ENCODE data around the gene PDK3. TPM values are rescaled to one million over a fixed set of nuclear protein-coding genes. Genes with fewer than 3 reads are reported as not detected.
A peak's percentile ranks its signal among the peaks of the same experiment; 100 is the strongest.

The PDK3 gene
- total RNA-seq, 2 experiments from 2014 or later, result 37.3 to 38.2 TPM

DNA sequence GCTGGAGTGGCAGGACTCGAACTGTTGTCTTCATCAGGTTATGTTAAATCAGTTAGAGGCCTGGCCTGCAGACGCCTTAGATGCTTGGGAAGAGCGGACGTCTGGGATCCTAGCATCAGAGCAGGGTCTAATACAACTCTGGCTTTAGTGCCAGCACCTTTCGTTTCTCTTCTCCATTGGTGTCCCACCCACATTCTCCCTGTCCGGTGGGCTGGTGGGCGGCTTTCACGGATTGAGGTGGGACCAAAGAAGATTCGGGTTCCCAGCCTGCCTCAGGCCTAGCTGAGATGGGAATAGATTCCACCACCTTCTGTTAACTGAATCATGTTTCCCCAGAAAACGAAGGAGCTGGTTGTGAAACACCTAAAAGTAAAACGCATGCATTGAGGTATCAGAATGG lies 939 bp downstream of the PDK3 start:
- peaks cover 38% of the 10 kb centered on the region for H3K4me1 Mint-ChIP-seq
- peaks cover 5% of the 10 kb centered on the region for H3K36me3 Mint-ChIP-seq
- no peaks in the 10 kb centered on the region for H3K27me3 Mint-ChIP-seq
- H3K27ac Mint-ChIP-seq, result peak overlapping the region; percentile 79
- no peaks in the 10 kb centered on the region for H3K9me3 Mint-ChIP-seq
- peak overlapping the region; percentile 81 for H3K4me3 Mint-ChIP-seq
- DNase-seq, result no peak

DNA sequence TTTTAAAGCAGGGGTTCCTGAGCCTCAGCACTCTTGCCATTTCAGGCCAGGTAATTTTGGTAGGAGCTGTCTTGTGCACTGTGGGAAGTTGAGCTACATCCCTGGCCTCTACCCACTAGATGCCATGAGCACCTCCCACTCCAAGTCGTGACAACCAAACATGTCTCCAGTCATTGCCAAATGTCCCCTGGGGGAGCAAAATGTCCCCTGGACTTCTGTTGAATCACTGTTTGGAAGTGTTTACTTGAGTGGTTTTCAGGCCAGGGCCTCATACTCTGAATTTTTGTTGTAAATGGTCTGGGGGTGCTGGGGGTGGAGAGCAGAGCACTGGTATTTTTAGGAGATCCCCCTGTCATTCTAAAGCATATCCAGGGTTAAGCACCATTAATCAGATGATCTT lies 3.2 kb downstream of the PDK3 start:
- H3K27me3 Mint-ChIP-seq, result no peaks in the 10 kb centered on the region
- no peak overlapping the region for H3K27ac Mint-ChIP-seq
- H3K9me3 Mint-ChIP-seq, result no peaks in the 10 kb centered on the region
- no peak for DNase-seq
- H3K4me1 Mint-ChIP-seq, result peaks cover 47% of the 10 kb centered on the region
- H3K4me3 Mint-ChIP-seq, result peak overlapping the region; percentile 29
- H3K36me3 Mint-ChIP-seq, result peaks cover 5% of the 10 kb centered on the region

DNA sequence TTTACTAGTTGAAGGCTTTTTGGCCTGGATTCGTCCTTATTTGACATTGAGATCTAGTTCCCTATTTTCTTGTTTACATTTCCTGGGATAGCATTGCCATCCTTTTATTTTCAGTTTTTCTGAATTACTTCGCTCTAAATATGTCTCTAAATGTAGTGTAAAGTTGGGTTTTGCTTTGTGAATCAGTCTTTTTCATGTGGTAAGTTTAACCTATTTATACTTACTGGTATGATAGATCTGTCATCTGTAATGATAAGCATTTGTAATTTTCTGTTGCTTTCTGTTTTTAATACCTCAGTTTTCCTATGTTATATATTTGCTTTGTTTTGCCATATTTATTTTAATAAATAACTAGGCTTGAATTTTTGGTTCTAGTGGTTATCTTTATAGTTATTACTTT lies 6.7 kb downstream of the PDK3 start:
- Mint-ChIP-seq H3K27me3 (no peaks in the 10 kb centered on the region), H3K27ac (no peak overlapping the region), H3K36me3 (peaks cover 8% of the 10 kb centered on the region), H3K4me3 (no peak overlapping the region), H3K4me1 (peaks cover 55% of the 10 kb centered on the region), H3K9me3 (no peaks in the 10 kb centered on the region)
- DNase-seq, result no peak

DNA sequence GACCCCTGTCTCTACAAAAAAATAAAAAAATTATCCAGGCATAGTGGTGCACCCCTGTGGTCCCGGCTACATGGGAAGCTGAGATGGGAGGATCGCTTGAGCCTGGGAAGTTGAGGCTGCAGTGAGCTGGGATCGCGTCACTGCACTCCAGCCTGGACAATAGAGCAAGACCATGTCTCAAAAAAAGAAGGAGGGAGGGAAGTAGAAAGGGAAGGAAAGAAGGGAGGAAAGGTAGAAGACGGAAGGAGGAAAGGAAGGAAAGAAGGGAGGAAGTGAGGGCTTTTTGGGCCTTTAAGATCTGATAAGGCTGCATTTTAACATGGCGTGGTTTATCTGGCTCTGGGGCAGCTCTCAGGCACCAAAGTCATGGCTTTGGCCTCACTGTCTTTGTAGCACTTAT lies 10.4 kb downstream of the PDK3 start:
- peaks cover 51% of the 10 kb centered on the region for H3K4me1 Mint-ChIP-seq
- no peaks in the 10 kb centered on the region for H3K27me3 Mint-ChIP-seq
- H3K27ac Mint-ChIP-seq, result no peak overlapping the region
- DNase-seq, result no peak
- no peak overlapping the region for H3K4me3 Mint-ChIP-seq
- H3K36me3 Mint-ChIP-seq, result peaks cover 2% of the 10 kb centered on the region
- H3K9me3 Mint-ChIP-seq, result no peaks in the 10 kb centered on the region

DNA sequence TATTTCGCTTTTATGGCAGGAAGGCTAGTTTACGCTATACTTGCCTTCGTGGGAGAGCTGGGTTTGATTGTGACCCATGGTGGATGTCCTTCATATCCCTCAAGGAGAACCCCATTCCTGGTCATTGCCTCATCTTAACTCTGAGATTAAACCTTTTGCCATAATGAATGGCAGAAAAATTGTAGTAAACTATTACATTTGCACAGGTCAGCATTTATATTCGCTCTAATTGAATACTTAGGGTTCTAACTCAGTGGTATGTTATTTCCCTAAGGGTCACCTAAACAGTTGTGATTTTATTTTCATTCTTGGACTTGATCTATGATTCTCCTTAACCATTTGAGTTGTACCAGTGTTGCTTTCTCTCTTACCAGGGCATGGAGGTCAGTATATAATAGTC lies 13.4 kb downstream of the PDK3 start:
- peaks cover 1% of the 10 kb centered on the region for H3K9me3 Mint-ChIP-seq
- peak overlapping the region; percentile 95 for H3K27ac Mint-ChIP-seq
- H3K27me3 Mint-ChIP-seq, result no peaks in the 10 kb centered on the region
- peaks cover 15% of the 10 kb centered on the region for H3K36me3 Mint-ChIP-seq
- DNase-seq, result no peak
- peaks cover 57% of the 10 kb centered on the region for H3K4me1 Mint-ChIP-seq
- H3K4me3 Mint-ChIP-seq, result no peak overlapping the region

DNA sequence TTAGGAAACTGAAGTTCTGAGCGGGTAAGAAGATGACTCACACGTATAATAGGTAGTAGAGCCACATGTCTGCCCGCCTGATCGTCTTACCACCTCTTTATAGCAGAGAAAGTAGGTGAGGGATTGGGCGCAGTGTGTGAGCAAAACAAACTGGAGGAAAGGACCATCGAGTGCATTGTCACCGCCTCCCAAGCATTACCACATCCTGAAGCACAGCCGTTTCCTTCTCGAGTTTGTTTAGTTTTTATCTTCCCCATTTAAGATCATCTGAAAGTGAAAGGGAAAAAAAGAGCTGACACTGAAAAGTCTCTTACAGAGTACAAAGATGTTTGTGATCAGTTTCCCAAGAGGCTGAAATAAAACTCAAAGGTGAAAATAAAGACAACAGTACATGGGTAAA lies 14.8 kb downstream of the PDK3 start:
- no peaks in the 10 kb centered on the region for H3K27me3 Mint-ChIP-seq
- peaks cover 13% of the 10 kb centered on the region for H3K36me3 Mint-ChIP-seq
- DNase-seq, result peak; percentile 67
- H3K4me3 Mint-ChIP-seq, result peak overlapping the region; percentile 71
- H3K9me3 Mint-ChIP-seq, result peaks cover 1% of the 10 kb centered on the region
- H3K4me1 Mint-ChIP-seq, result peaks cover 51% of the 10 kb centered on the region
- peak overlapping the region; percentile 95 for H3K27ac Mint-ChIP-seq

DNA sequence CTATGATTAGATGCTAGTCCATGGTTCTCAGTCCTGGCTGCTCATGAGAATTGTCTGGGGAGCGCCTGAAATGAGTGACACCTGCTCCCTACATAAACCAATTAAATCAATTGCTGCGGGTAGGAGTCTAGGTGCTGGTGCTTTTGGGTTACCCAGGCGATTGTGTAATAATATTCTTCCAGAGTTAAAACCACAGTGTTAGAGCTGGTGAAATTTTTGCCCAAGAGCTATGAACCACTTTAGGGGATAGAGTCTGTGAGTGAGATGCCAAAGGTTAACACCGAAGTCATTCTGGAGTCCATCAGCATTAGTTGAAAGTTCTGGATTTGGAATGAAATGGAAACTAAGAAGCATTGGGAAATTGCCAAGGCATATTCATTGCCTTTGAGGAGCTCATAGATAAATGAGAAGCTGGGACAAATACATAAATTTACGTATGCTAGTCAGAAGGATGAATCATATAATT lies 15.3 kb downstream of the PDK3 start:
- H3K27ac Mint-ChIP-seq, result peak overlapping the region; percentile 95
- H3K9me3 Mint-ChIP-seq, result peaks cover 1% of the 10 kb centered on the region
- peak overlapping the region; percentile 71 for H3K4me3 Mint-ChIP-seq
- no peak for DNase-seq
- no peaks in the 10 kb centered on the region for H3K27me3 Mint-ChIP-seq
- peaks cover 48% of the 10 kb centered on the region for H3K4me1 Mint-ChIP-seq
- H3K36me3 Mint-ChIP-seq, result peaks cover 13% of the 10 kb centered on the region

DNA sequence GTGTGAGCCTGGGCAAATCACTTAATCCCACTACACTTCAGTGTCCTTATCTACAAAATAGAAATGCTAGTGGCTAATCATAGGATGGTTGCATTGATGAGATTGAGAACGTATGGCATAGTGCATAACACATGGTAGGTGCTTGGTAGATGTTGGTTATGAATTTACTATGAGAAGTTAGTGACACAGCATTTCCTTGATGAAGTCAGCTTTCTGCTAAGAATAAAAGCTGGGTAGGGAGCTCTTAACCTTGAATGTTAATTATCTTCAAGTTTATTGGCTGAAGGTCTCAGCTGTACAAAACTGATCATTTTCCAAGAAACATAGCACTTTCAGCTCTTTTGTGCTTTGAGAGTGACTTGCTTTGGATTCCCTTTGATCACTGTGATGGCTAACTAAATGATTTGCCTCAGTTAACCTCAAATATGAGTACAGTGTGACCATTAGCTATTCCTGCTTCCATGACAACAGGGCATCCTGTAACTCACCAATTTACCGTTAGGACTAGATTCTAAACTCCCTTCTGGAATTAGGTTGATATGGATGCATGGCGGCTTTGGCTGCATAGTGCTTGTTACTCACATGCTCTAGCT lies 17.8 kb downstream of the PDK3 start:
- Mint-ChIP-seq H3K27ac (peak overlapping the region; percentile 73), H3K4me1 (peaks cover 34% of the 10 kb centered on the region), H3K9me3 (peaks cover 1% of the 10 kb centered on the region), H3K4me3 (no peak overlapping the region), H3K27me3 (no peaks in the 10 kb centered on the region), H3K36me3 (peaks cover 15% of the 10 kb centered on the region)
- no peak for DNase-seq

DNA sequence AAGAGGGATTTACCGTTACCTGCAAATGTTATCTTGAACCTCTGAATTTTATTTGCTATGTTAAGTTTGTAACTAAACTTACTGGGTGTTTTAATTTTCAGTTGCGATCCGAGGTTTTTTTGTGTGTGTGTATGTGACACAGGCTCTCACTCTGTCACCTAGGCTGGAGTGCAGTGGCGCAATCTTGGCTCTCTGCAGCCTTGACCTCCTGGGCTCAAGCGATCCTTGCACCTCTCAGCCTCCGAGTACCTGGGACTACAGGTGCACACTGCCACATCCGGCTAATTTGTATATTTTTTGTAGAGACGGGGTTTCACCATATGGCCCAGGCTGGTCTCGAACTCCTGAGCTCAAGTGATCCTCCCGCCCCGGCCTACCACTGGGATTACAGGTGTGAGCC lies 18.5 kb downstream of the PDK3 start:
- H3K27ac Mint-ChIP-seq, result no peak overlapping the region
- H3K4me1 Mint-ChIP-seq, result peaks cover 32% of the 10 kb centered on the region
- peaks cover 1% of the 10 kb centered on the region for H3K9me3 Mint-ChIP-seq
- DNase-seq, result no peak
- peaks cover 15% of the 10 kb centered on the region for H3K36me3 Mint-ChIP-seq
- no peaks in the 10 kb centered on the region for H3K27me3 Mint-ChIP-seq
- no peak overlapping the region for H3K4me3 Mint-ChIP-seq

DNA sequence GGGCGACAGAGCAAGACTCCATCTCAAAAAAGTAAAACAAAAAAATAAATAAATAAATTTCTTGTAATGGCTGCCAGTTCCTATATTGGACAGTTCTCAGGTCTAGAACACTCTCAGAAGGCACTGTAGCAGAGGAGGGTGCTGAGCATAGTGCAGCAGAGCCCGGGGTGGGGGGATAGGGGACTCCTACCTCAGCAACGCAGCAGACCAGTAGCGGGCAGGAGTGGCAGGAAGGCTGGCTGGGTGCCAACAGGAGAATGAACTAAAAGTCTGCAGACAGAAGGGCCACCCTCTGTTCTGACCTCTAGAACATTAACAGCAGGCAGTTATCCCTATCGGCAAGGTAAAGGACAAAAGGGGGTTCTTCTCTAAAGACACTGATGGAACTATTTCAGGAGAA lies 20.2 kb downstream of the PDK3 start:
- Mint-ChIP-seq H3K9me3 (peaks cover 1% of the 10 kb centered on the region), H3K4me1 (peaks cover 25% of the 10 kb centered on the region), H3K27ac (no peak overlapping the region)

DNA sequence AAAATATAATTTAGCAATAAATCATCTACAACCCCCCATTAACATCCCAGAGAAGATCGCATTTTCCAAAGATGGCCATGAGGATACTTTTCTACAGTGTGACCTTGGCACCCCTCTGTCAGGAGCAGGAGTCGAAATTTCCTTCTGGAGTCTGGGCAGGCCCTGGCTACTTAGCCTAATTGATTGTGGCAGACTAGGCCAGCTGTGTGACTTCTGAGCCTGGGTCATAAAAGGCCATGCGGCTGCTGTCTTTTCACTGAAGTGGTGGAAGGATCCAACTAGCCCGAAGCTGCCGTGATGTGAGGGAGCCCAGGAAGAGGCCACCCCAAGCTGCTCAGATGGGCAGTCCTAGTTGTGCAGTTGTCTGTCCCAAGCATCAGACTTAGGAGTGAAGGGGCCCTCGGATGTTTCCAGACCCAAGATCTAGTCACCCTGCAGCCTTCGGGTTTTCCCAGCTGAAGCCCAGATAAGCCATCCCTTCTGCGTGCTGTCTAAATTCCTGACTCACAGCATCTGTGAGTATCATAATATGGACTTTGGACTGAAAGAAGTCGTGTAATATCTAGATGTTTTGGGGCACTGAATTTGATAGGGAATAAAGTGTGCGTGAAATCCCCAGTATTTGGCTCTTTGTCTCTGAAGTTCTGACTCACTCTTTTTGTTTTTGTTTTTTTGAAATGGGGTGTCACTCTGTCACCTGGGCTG lies 21.0 kb downstream of the PDK3 start:
- Mint-ChIP-seq H3K27me3 (no peaks in the 10 kb centered on the region), H3K27ac (no peak overlapping the region), H3K36me3 (peaks cover 13% of the 10 kb centered on the region), H3K4me1 (peaks cover 23% of the 10 kb centered on the region), H3K4me3 (no peak overlapping the region), H3K9me3 (no peaks in the 10 kb centered on the region)
- DNase-seq, result no peak

More for the DNA sequence above, 20.2 kb downstream of the PDK3 start:
- Mint-ChIP-seq H3K4me3 (no peak overlapping the region), H3K27me3 (no peaks in the 10 kb centered on the region), H3K36me3 (peaks cover 15% of the 10 kb centered on the region)
- DNase-seq, result no peak

DNA sequence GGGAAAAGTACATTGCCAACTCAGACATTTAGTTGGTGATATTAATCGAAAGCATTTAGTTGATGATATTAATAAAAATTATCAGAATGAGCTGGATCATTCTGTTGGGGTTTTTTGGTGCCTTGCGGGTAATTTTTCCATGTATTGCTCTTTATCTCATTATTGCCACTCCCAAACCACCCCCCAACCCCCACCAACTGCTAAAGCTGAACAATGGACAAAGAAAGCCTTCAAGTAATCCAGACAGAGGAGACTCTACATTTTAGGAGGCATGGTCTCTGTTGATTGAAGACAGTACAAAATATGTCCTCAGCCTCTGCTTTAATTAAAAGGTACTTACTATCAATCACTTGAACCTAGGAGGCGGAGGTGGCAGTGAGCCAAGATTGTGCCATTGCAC lies 22.5 kb downstream of the PDK3 start:
- Mint-ChIP-seq H3K36me3 (peaks cover 4% of the 10 kb centered on the region), H3K27me3 (no peaks in the 10 kb centered on the region), H3K27ac (no peak overlapping the region), H3K4me1 (peaks cover 13% of the 10 kb centered on the region), H3K4me3 (no peak overlapping the region), H3K9me3 (no peaks in the 10 kb centered on the region)
- DNase-seq, result no peak

DNA sequence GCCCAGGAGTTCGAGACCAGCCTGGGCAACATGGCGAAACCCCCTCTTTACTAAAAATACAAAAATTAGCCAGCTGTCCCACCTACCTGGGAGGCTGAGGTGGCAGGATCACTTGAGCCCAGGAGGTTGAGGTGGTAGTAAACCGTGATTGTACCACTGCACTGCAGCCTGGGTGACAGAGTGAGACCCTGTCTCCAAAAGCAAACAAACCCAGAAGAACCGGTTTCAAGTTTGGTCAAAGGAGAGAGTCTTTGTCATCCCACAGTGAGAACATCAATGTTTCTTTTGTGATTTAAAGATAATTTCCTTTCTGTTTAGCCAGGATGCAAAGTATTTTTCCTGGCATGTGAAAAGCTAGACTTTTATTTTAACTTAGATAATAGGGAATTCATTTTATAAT lies 26.7 kb downstream of the PDK3 start:
- H3K27ac Mint-ChIP-seq, result no peak overlapping the region
- no peaks in the 10 kb centered on the region for H3K9me3 Mint-ChIP-seq
- H3K36me3 Mint-ChIP-seq, result peaks cover 5% of the 10 kb centered on the region
- H3K27me3 Mint-ChIP-seq, result no peaks in the 10 kb centered on the region
- no peak for DNase-seq
- H3K4me3 Mint-ChIP-seq, result no peak overlapping the region
- H3K4me1 Mint-ChIP-seq, result peaks cover 26% of the 10 kb centered on the region

DNA sequence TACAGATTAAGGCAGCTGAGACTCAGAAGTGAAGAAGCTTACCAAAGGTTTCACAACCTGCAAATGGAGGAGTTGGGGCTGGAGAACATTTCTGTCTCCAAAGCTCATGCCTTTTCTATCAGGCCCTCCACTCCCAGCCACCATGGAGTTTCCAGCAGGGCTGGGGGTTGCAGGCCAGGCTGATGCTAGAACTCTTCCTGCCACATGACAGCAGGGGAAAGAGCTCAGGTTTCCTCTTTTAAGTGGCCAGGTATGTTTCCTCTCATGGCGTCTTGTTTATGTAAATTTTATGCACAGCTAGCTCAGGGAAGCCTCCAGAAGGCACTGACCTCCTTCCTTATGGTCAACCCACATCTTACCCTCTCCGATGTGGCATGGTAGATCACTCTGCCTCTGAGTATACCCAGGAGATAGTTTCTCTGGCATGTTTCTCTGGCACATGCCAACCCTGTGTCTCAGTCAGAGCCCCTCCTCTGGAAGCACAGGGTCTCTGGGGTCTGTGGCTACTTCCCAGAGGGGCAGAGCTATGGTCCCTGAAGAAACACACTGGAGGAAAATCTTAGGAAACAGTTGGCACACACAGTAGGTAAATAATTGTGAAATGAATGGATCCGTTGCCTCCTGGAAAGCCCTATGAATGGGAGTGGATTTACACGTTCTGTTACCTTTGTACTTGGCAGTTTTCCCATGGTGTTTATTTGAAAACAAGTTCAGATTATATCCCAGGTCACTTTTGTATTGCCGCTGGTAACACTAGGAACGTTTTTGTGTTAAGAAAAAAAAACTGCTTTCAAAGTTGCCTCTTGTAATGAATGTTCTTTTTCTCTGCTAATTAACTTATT lies 28.9 kb downstream of the PDK3 start:
- no peaks in the 10 kb centered on the region for H3K27me3 Mint-ChIP-seq
- peaks cover 7% of the 10 kb centered on the region for H3K36me3 Mint-ChIP-seq
- peak overlapping the region; percentile 55 for H3K27ac Mint-ChIP-seq
- H3K9me3 Mint-ChIP-seq, result no peaks in the 10 kb centered on the region
- peaks cover 36% of the 10 kb centered on the region for H3K4me1 Mint-ChIP-seq
- DNase-seq, result no peak
- no peak overlapping the region for H3K4me3 Mint-ChIP-seq

DNA sequence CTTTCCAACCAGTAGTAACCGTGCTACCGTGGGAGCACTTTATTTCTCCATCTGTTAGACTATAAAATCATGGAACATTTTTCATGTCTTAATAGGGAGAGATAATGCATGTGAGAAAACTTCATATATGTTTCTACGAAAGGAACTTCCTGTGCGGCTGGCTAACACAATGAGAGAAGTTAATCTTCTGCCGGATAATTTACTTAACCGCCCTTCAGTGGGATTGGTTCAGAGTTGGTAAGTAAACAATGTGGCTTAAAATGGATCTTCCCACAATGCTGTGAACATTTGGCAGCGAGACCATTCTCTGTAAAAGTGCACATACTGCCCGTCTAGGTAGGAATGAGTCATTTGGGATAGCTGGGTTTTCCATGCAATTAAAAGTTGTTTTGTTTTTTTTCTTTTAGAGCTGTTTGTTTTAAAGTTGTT lies 29.6 kb downstream of the PDK3 start:
- DNase-seq, result no peak
- Mint-ChIP-seq H3K4me3 (no peak overlapping the region), H3K36me3 (peaks cover 7% of the 10 kb centered on the region), H3K4me1 (peaks cover 36% of the 10 kb centered on the region), H3K9me3 (no peaks in the 10 kb centered on the region), H3K27me3 (no peaks in the 10 kb centered on the region), H3K27ac (peak overlapping the region; percentile 27)
